GM12878 (cell line): ENCODE measurements around the gene TRIM67. TPM values are rescaled to one million over a fixed set of nuclear protein-coding genes. Genes with fewer than 3 reads are reported as not detected.

Experiments used
- ATAC-seq: fragments of 200-7000 bp; cut with Tn5 transposase; 3 replicates; pipeline ENCODE4 v1.9.1; 2020; ENCODE audit warnings: mild to moderate bottlenecking, moderate library complexity
- BruUV-seq: library from RNA; stranded (reverse); fragments of 400-500 nt; replicated peaks from 2 replicates; lab custom pipeline; 2021; lab: Mats Ljungman, UMichigan
- CTCF ChIA-PET: fragments of 300-600 bp; sonication (Branson Sonifier 250); formaldehyde crosslinking; extraction: SDS; loops from one replicate; lab custom pipeline; 2021; ENCODE audit warnings: inconsistent platforms; lab: Yijun Ruan, JAX
- POLR2A ChIA-PET: fragments of 350-600 bp; formaldehyde crosslinking; extraction: SDS; loops from one replicate; lab custom pipeline; 2021; ENCODE audit warnings: inconsistent platforms; lab: Charles Lee
- RAD21 ChIA-PET: fragments of 300-600 bp; sonication (Branson Sonifier 250); formaldehyde crosslinking; loops from one replicate; lab custom pipeline; 2023; ENCODE audit warnings: antibody characterized with exemption; ENCODE audit not compliant: unreplicated experiment; lab: Charles Lee
- SMC1A ChIA-PET: fragments of 300-600 bp; sonication (Branson Sonifier 250); formaldehyde crosslinking; loops from one replicate; lab custom pipeline; 2023; ENCODE audit not compliant: unreplicated experiment, uncharacterized antibody; lab: Charles Lee
- DNase-seq: peaks from one replicate; pipeline ENCODE4 v3.0.0-alpha.2; 2011; ENCODE audit warnings: low read depth, low spot score
- FAIRE-seq: peaks from 3 replicates; lab custom pipeline; 2011; peaks lifted over from hg19 to GRCh38; lab: Jason Lieb, UNC
- H2AFZ ChIP-seq: 2 replicates; pipeline ENCODE4 v1.6.0; 2011; ENCODE audit warnings: low read depth, low read length, control low read depth; ENCODE audit not compliant: control insufficient read depth
- H3K27ac ChIP-seq: 2 replicates; pipeline ENCODE4 v1.5.1; 2011; ENCODE audit warnings: control low read depth; ENCODE audit not compliant: control insufficient read depth, insufficient read depth
- H3K27me3 ChIP-seq, 2 experiments: replicated peaks in 1 of 2; 2 replicates each; pipeline versions ENCODE4 v1.6.0 to v1.6.1; 2011; ENCODE audit warnings: low read length in 1 of 2; ENCODE audit not compliant: control insufficient read depth in 2 of 2, insufficient read depth in 2 of 2
- H3K36me3 ChIP-seq, 2 experiments: 2 replicates each; pipeline ENCODE4 v1.5.1; 2011; ENCODE audit warnings: low read length in 1 of 2; ENCODE audit not compliant: control insufficient read depth in 2 of 2, insufficient read depth in 2 of 2
- H3K4me1 ChIP-seq: 2 replicates; pipeline ENCODE4 v1.6.1; 2011; ENCODE audit warnings: mild to moderate bottlenecking, low read length, moderate library complexity, mixed read lengths; ENCODE audit not compliant: control insufficient read depth, insufficient read depth
- H3K4me2 ChIP-seq: 2 replicates; pipeline ENCODE4 v1.6.0; 2011; ENCODE audit warnings: control low read depth; ENCODE audit not compliant: control insufficient read depth, insufficient read depth
- H3K4me3 ChIP-seq: fragments of 200-600 bp; sonication (generic); 2 replicates; pipeline ENCODE4 v1.5.1; 2016
- H3K79me2 ChIP-seq: 2 replicates; pipeline ENCODE4 v1.6.0; 2011; ENCODE audit warnings: low read length; ENCODE audit not compliant: control insufficient read depth, insufficient read depth
- H3K9ac ChIP-seq: 2 replicates; pipeline ENCODE4 v1.8.0; 2011; ENCODE audit warnings: low read length, control low read depth, mixed read lengths; ENCODE audit not compliant: control insufficient read depth, insufficient read depth
- H3K9me3 ChIP-seq: replicated peaks from 3 replicates; pipeline ENCODE4 v1.5.1; 2011; ENCODE audit warnings: mild to moderate bottlenecking, low read length; ENCODE audit not compliant: control insufficient read depth, insufficient read depth
- H4K20me1 ChIP-seq: 2 replicates; pipeline ENCODE4 v1.6.0; 2011; ENCODE audit not compliant: control insufficient read depth, insufficient read depth
- BHLHE40 ChIP-seq, 2 experiments: fragments of 450-650 bp in 1 of 2; IDR thresholded peaks; 2 replicates each; pipeline ENCODE4 v1.6.1; 2011 to 2017; ENCODE audit warnings: low read depth in 2 of 2, borderline replicate concordance in 1 of 2, improper control_type of control experiment in 1 of 2, low read length in 1 of 2, mild to moderate bottlenecking in 1 of 2
- CHD1 ChIP-seq: IDR thresholded peaks from 2 replicates; pipeline ENCODE4 v1.6.1; 2012; ENCODE audit warnings: low read depth, low read length, improper control_type of control experiment
- CHD4 ChIP-seq: fragments of 200-600 bp; sonication (generic); IDR thresholded peaks from 2 replicates; pipeline ENCODE4 v1.6.1; 2016; ENCODE audit warnings: mild to moderate bottlenecking
- EP300 ChIP-seq, 2 experiments: fragments of 150-350 bp in 1 of 2; IDR thresholded peaks; 2 replicates each; pipeline ENCODE4 v1.6.1; 2011 to 2012; ENCODE audit warnings: low read depth in 2 of 2, low read length in 2 of 2, borderline replicate concordance in 1 of 2, improper control_type of control experiment in 1 of 2, inconsistent platforms in 1 of 2; ENCODE audit not compliant: control insufficient read depth in 1 of 2
- EZH2 ChIP-seq: IDR thresholded peaks from 2 replicates; pipeline ENCODE4 v1.6.1; 2012; ENCODE audit warnings: low read depth, mild to moderate bottlenecking, control low read depth, inconsistent platforms, low read length, borderline replicate concordance; ENCODE audit not compliant: control insufficient read depth
- HDAC6 ChIP-seq: fragments of 200-600 bp; sonication (generic); IDR thresholded peaks from one replicate; pipeline ENCODE4 v1.8.0; 2017; ENCODE audit warnings: antibody characterized with exemption; ENCODE audit not compliant: unreplicated experiment
- MYB ChIP-seq: fragments of 150-350 bp; IDR thresholded peaks from 2 replicates; pipeline ENCODE4 v1.6.1; 2014; ENCODE audit warnings: mild to moderate bottlenecking, low read depth, low read length, borderline replicate concordance
- NFIC ChIP-seq: IDR thresholded peaks from 2 replicates; pipeline ENCODE4 v1.6.1; 2012; ENCODE audit warnings: low read depth, mild to moderate bottlenecking, inconsistent platforms, low read length, moderate library complexity
- NKRF ChIP-seq: fragments of 450-650 bp; conservative IDR thresholded peaks from 2 replicates; pipeline ENCODE4 v1.6.1; 2017; ENCODE audit warnings: mild to moderate bottlenecking, moderate library complexity
- PML ChIP-seq: IDR thresholded peaks from 2 replicates; pipeline ENCODE4 v1.6.1; 2012; ENCODE audit warnings: low read length, inconsistent platforms
- SMARCA5 ChIP-seq: fragments of 450-650 bp; IDR thresholded peaks from 2 replicates; pipeline ENCODE4 v1.6.1; 2017; ENCODE audit warnings: mild to moderate bottlenecking
- SREBF1 ChIP-seq: IDR thresholded peaks from 2 replicates; pipeline ENCODE4 v1.6.1; 2012; ENCODE audit warnings: mild to moderate bottlenecking, low read length
- TCF3 ChIP-seq: IDR thresholded peaks from 2 replicates; pipeline ENCODE4 v1.6.1; 2012; ENCODE audit warnings: low read depth, mild to moderate bottlenecking, low read length, borderline replicate concordance; ENCODE audit not compliant: insufficient read depth
- TCF7 ChIP-seq: IDR thresholded peaks from 2 replicates; pipeline ENCODE4 v1.6.1; 2014; ENCODE audit warnings: antibody characterized with exemption, borderline replicate concordance
- USF2 ChIP-seq: IDR thresholded peaks from 2 replicates; pipeline ENCODE4 v1.6.1; 2011; ENCODE audit warnings: low read depth, low read length, improper control_type of control experiment, borderline replicate concordance
- ZBTB40 ChIP-seq: fragments of 450-650 bp; IDR thresholded peaks from 2 replicates; pipeline ENCODE4 v1.6.1; 2016; ENCODE audit warnings: mild to moderate bottlenecking, moderate library complexity, borderline replicate concordance
- ZNF24 ChIP-seq: fragments of 450-650 bp; IDR thresholded peaks from 2 replicates; pipeline ENCODE4 v1.6.1; 2017; ENCODE audit warnings: antibody characterized with exemption, mild to moderate bottlenecking
- ZNF274 ChIP-seq: IDR thresholded peaks from one replicate; pipeline ENCODE4 v1.8.0; 2011; ENCODE audit not compliant: insufficient read length, insufficient read depth
- ZNF622 ChIP-seq: fragments of 450-650 bp; IDR thresholded peaks from 2 replicates; pipeline ENCODE4 v1.6.1; 2017; ENCODE audit warnings: mild to moderate bottlenecking, inconsistent platforms
- WGBS: methylation state at CpG from one replicate; pipeline ENCODE4 v1.1.6; 2016; ENCODE audit warnings: low lambda C conversion rate; ENCODE audit not compliant: insufficient replicate concordance, insufficient coverage; ENCODE audit errors: missing lambda C conversion rate; 5-methylcytosine and 5-hydroxymethylcytosine counted together
- in situ Hi-C: fragments of 300-500 bp; cut with MboI; formaldehyde crosslinking; loops from 9 replicates; pipeline ENCODE4 v1.14.3; 2018; ENCODE audit warnings: mixed read lengths
- intact Hi-C: fragments of 100-400 bp; cut with micrococcal nuclease; formaldehyde crosslinking; loops from one replicate; pipeline ENCODE4 v1.14.2; 2022; ENCODE audit not compliant: unreplicated experiment
- polyA plus RNA-seq, 11 experiments: library from polyadenylated mRNA; depleted of rRNA in 4 of 11; unstranded in 6 of 11; stranded (reverse) in 5 of 11; fragments of >200 nt; fragmentation: Nextera tagmentation in 4 of 11; fragmentation: Illumina TruSeq in 1 of 11; extraction: Ambion mirVana in 4 of 11; extraction: Trizol in 1 of 11; gene quantifications; 1 replicate in 1 of 11; 2 replicates in 10 of 11; pipeline versions ENCODE4 v1.2.1 to v1.2.3, GENCODE V29; 2011 to 2016; ENCODE audit warnings: inconsistent platforms in 2 of 11, missing spikeins in 2 of 11, low read depth in 1 of 11
- total RNA-seq, 4 experiments: library from RNA; depleted of rRNA in 3 of 4; stranded (reverse); fragments of >200 nt in 3 of 4; fragmentation: Illumina TruSeq in 1 of 4; extraction: Trizol in 1 of 4; gene quantifications; 2 replicates each; pipeline versions ENCODE4 v1.2.1 to v1.2.3, GENCODE V29; 2013 to 2021

TRIM67 gene
- total and polyA plus RNA-seq, 10 of the 15 experiments (the other 5 are each of a cell fraction or from before 2014, with no cell fraction given) = under 0.01 to 0.01 TPM; not detected in 8

GRCh38 chr1:231147896-231148295 lies 14.0 kb upstream of the TRIM67 start:
- no peak for DNase-seq
- Histone ChIP-seq H3K79me2 (no peaks in the 10 kb centered on the region), H3K36me3 (no peaks in the 10 kb centered on the region), H3K9ac (no peak overlapping the region), H3K27me3 (no peaks in the 10 kb centered on the region; a peak in 1 of 4 replicates)
- no peak for TF ChIP-seq NFIC
- TF ChIP-seq ZNF622 = no peak
- TF ChIP-seq EP300 (IDR thresholded peaks at IDR 0.05; ENCODE audit: borderline replicate concordance in 1 of 2, control insufficient read depth in 1 of 2, low read depth in 2 of 2, low read length in 2 of 2) = no peak
- TF ChIP-seq HDAC6 = no peak
- no peak for TF ChIP-seq ZNF274
- no peak for TF ChIP-seq TCF7
- TF ChIP-seq EZH2 = no peak
- no peak for TF ChIP-seq CHD4
- no peak for TF ChIP-seq ZNF24
- TF ChIP-seq SMARCA5 = no peak
- TF ChIP-seq BHLHE40 (IDR thresholded peaks at IDR 0.05; ENCODE audit: borderline replicate concordance in 1 of 2, low read depth in 2 of 2, low read length in 1 of 2) = no peak
- no peak for TF ChIP-seq CHD1
- TF ChIP-seq PML = no peak
- TF ChIP-seq NKRF = no peak
- TF ChIP-seq USF2 = no peak
- no peak for TF ChIP-seq MYB
- no peak for TF ChIP-seq SREBF1
- no peak for TF ChIP-seq TCF3
- no peak for TF ChIP-seq ZBTB40
- TF ChIP-seq, all 136 proteins: peak for 0
- Histone ChIP-seq H3K4me3 (no peak overlapping the region), H3K4me1 (no peaks in the 10 kb centered on the region), H4K20me1 (no peaks in the 10 kb centered on the region), H2AFZ (no peak overlapping the region), H3K9me3 (no peaks in the 10 kb centered on the region; the same call in 2 of the 3 replicates), H3K4me2 (no peak overlapping the region), H3K27ac (no peak overlapping the region)
- no TSS peak for BruUV-seq
- FAIRE-seq (no peak), ATAC-seq (no peak)
- SMC1A ChIA-PET = interaction anchor here (0.8 kb wide), 1 partner anchor 23 kb away, joined by 3 read pairs; no protein-coding TSS in a partner anchor
- POLR2A ChIA-PET = no interaction called here
- intact Hi-C loops = no loop called here
- RAD21 ChIA-PET = no interaction called here
- CTCF ChIA-PET = no interaction called here
- 0% methylated on average over 3 of the region's 3 CpGs for WGBS
- in situ Hi-C loops = no loop called here
